Kasumi-1 (cell line): Measurements from ENCODE around the gene RAB34.

Source experiments
- DNase-seq, 2 experiments: peaks; one replicate each; lab custom pipeline; 2025; lab: John Stamatoyannopoulos, UW

The RAB34 gene, protein sequence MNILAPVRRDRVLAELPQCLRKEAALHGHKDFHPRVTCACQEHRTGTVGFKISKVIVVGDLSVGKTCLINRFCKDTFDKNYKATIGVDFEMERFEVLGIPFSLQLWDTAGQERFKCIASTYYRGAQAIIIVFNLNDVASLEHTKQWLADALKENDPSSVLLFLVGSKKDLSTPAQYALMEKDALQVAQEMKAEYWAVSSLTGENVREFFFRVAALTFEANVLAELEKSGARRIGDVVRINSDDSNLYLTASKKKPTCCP

DNA sequence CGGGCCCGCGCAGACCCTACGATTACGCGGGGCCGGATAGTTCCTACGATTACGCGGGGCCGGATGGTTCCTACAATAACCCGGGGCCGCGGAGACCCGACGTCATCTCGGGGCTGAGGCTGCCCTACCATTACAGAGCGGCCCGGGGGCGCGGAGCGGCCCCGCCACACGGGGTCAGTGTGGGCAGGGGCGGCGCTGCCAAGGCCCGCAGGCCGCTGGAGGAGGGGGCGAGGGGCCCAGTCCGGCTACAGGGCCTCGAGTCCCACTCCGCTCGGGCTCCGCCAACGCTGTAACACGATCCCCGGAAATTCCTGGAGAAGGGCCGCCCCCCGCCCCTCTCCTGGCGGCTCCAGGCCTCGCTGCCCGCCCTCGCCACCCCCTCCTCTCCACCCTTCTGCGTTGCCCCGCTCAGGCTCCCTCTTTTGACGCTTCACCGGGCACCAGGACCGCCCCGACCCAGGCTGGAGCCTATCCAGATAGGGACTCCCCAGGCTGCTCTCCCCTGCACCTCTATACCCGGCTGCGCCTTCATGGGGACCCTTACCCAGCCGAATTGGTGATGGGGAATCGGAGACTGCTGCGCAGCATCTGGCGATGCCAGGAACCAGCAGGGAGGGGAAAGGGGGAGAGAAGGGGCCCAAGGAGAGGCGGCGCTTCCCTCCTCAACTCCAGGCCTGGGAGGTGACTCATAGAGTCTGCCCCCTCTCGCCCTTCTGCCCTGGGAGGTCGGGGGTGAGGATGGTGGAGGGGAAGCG is at the start of gene RAB34:
TSS of gene RAB34 (minus strand) at position 291 of the 755 bp plus-strand sequence. CDS start 602 bp downstream, outside the sequence.
- peak; percentile 88 to 90 for DNase-seq

- no peak for DNase-seq
Measured at GRCh38 chr17:28765038-28765437, 47.4 kb upstream of the RAB34 start.

DNA sequence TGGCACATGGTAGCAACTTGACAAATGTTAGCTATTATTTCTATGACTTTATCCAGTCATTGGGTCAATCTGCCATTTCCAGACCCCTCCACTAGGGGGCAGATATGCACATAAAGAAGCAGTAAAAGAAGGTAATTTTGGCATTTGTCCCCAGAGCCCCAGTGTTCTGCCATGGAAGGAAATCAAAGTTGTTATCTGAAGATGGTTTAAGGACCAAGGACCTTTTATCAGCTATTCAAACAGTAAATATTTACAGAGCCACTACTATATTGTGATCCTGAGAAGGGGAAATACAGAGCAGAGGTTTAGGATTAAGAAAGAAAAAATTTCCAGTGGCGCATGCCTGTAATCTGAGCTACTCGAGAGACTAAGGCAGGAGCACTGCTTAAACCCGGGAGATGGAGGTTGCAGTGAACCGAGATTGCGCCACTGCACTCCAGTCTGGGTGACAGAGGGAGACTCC is 46.2 kb upstream of the RAB34 start:
- DNase-seq: peak; percentile 69 to 82

DNA sequence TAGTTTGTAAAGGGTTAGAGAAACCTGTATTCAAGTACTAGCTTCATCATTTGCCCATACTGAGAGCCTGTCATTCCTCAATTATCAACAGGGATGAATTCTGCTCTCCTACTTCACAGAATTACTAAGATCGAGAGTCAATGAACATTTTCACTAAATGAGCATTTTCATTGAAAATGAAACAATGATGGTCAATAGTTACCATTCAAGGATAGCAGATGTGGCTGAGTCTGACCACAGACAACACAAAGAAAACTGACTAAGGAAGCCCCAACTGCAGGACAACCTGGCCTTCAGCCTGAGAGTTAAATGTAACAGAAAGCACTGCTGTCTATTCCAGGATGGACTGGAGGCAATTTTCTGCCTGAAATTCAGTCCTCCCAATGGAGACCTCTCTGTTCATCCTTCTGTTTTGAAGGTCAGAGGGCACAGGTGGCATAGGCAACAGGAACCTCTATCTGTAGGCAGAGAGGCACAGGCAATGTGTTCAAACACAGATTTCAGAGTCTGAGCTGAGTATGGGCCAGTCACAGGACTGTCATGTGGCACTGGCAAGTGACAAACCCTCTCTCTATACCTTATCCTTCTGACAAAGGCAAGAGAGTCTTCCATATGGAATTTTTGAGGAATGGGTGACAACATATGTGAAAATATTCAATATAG is 45.6 kb upstream of the RAB34 start:
- no peak for DNase-seq

DNA sequence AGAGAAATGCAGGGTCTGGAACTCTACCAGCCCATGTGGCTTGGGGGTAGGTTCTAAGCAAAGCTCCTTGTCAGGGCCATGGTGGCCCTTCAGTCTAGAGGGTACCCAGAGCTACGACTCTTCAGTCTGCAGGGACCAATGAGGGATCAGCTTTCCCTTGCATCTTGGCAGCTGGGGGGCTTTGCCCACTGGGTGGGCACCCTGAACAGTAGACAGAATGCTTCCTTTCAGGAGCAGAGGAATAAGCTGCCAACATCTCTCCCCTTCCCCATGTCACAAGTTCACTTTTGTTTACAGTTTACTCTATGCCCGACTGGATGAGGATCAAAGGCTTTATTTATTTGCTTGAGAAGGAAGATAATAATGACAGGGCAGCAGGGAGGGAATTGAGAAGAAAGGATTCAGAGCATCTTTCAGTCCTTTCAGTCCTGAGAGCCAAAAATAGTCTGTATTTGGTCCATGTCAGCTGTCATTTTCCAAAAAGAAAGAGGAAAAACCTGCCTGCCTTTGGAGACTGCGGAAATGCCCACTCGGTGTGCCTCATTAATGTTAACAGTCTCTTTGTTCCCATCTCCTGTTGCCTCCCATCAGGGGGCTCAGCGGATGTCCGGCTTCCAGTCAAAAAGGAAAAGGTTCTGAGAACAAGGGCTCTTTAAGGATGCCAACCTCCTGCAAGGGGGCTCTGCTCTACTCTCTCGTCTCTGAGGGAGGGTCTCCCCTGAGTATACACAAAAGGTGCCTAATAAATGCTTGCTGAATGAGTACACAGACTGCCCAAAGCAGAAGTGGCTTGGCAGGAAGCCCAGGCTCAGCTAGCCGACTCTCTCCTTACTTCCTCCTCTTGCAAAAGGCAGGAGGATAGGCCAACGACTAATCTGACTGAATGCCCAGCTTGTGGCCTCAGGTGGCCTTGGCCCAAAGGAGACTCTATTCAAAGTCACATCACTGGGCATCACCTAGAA is 43.2 kb upstream of the RAB34 start:
- DNase-seq: peak; percentile 69 to 79

DNA sequence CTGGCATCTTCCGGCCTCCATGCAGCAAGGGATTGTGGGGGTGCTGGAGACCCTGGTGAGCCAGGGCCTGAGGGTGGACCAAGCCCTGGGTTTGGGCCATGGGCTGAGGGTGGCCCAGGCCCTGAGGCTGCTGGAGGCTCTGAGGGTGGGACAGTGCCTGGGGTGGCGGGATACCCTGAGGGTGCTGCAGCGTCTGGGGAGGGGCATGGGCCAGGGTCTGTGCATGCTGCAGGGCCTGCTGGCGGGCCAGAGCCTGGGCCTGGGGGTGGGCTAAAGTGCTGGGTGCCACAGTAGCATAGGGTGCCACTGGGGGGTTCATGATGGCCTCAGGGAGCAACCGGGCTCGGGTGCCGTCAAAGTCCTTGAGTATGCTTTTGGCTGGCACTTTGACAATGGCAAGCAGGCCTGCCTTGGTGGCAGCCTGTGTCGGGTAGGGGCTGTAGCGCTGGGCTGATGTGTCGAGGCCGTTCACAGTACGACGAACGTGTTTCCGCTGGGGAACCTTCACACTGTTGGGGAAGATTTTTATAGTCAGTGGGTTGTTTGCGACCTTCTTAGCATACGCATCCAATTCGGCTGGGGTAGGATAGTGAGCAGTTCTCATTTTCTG is 41.7 kb upstream of the RAB34 start:
- DNase-seq: no peak

DNA sequence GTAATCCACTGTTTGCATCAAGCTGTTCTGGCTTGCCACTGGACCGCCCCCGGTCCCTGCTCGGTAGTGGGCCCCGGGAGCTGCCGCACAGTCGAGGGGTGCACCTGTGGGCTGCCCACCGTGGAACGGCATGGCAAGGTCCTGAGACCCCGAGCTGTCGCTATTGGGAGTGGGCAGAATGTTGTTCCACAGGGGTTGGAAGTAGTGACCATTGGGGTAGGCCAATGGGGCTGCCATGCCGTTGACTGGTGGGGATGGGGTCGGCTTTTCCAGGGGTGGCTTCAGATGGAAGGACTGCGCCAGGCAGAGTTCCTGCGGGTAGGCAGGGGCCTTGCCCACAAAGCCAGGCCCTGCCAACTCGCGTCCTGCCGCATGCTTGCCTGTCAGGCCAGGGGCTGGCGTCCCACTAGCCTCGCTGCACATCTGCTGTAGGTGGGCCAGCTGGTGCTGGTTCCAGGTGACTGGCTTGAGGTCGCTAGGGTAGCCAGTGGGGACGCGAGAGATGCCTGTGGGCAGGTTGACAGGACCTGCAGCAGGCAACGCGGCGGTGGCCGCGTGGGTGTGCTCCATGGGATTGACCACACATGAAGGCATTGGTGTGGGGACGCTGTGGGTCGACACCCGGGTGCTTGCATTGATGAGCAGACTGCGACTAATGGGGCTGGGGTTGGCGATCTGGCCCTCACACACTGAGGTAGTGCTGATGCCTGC is 40.9 kb upstream of the RAB34 start:
- DNase-seq: no peak

- no peak for DNase-seq
Measured at GRCh38 chr17:28756049-28756804, 38.6 kb upstream of the RAB34 start.

- DNase-seq: no peak
Measured at GRCh38 chr17:28755486-28755885, 37.8 kb upstream of the RAB34 start.

DNA sequence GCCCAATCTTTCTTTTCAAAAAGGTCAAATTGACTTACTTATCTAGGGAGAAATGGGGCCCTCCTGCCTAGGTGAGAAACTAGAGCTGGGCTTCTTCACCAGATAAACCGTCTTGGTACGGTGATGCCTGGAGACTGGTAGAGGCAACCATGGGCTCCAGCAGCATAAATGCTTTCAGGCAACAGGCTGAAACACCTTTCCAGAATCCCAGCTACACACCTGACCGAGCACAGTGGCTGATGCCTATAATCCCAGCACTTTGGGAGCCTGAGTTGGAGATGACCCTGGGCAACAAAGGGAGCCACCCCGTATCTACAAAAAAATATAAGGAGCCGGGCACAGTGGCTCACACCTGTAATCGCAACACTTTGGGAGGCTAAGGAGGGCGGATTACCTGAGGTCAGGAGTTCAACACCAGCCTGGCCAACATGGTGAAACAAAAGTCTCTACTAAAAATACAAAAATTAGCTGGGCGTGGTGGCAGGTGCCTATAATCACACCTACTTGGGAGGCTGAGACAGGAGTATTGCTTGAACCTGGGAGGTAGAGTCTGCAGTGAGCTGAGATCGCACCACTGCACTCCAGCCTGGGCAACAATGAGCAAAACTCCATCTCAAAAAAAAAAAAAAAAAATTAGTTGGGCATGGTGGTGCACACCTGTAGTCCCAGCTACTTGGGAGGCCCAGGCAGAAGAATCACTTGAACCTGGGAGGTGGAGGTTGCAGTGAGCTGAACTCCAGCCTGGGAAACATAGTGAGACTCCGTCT is 34.1 kb upstream of the RAB34 start:
- DNase-seq: no peak

GRCh38 chr17:28750178-28751047 is 32.7 kb upstream of the RAB34 start:
- DNase-seq: peak; percentile 89 to 90

- no peak for DNase-seq
Measured at GRCh38 chr17:28749516-28750177, 32.0 kb upstream of the RAB34 start.

GRCh38 chr17:28748852-28749515 is 31.3 kb upstream of the RAB34 start:
- DNase-seq: no peak

DNA sequence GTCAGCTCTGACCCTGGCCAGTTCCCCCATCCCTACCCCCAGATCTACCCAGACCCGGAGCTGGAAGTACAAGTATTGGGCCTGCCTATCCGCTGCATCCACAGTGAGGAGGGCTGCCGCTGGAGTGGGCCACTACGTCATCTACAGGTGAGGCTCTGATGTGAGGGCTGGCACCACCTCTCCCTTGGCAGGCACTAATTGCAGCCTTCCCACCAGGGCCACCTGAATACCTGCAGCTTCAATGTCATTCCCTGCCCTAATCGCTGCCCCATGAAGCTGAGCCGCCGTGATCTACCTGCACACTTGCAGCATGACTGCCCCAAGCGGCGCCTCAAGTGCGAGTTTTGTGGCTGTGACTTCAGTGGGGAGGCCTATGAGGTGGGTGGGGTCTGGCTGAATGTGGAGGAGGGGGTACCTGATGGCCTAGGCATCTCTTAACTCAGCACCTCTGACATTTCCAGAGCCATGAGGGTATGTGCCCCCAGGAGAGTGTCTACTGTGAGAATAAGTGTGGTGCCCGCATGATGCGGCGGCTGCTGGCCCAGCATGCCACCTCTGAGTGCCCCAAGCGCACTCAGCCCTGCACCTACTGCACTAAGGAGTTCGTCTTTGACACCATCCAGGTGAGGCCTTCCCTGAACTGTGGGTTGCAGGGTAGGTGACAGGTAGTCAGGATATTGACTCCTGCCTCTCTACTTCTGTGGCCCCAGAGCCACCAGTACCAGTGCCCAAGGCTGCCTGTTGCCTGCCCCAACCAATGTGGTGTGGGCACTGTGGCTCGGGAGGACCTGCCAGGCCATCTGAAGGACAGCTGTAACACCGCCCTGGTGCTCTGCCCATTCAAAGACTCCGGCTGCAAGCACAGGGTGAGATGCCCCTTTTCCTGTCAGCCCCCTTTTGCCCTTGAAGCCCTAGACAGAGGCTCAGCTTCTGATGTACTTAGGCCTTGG is 30.4 kb upstream of the RAB34 start:
- DNase-seq: no peak

DNA sequence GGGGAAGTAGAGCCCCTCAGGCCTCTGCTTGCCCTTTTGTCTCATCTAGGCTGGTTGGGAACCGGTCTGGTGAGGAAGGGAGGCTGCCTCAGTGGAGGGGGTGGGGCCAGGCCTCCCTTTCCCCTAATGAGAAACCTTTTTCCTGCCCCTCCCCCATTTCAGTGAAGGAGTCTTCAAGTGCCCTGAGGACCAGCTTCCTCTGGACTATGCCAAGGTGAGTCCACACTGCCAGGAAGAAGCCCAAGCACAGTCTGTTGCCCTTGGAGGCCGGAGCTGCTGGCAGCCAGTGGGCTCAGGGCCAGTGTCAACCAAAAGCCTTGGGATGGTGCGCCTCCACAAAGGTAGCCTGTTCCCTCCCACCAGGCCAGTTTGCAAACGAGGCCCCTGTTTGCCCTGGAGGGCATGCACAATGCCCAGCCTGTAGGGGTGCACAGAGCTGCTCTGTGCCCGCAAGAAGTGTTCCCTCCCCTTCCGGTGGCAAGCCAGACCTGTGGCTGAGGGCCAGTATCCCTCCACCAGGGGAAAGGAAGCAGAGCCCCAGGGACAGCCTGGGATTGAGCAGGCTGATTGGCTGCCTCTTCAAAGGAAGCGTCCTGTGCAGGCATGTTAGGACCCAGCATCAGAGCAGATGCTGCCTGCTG is 29.5 kb upstream of the RAB34 start:
- DNase-seq: no peak
